Measurements from ENCODE around the gene SMKR1.

The SMKR1 gene

GRCh38 chr7:129497156-129497555 is 5.2 kb upstream of the SMKR1 start:
- no peak for TF ChIP-seq CTCF (IDR thresholded peaks at IDR 0.05; ENCODE audit: low read depth, low read length)
- no peak overlapping the region for H3K4me3 ChIP-seq (replicated peaks in 1 of 2; ENCODE audit: low read depth in 2 of 2, low read length in 2 of 2)
- no peak for DNase-seq (ENCODE audit: low read depth in 2 of 2)

DNA sequence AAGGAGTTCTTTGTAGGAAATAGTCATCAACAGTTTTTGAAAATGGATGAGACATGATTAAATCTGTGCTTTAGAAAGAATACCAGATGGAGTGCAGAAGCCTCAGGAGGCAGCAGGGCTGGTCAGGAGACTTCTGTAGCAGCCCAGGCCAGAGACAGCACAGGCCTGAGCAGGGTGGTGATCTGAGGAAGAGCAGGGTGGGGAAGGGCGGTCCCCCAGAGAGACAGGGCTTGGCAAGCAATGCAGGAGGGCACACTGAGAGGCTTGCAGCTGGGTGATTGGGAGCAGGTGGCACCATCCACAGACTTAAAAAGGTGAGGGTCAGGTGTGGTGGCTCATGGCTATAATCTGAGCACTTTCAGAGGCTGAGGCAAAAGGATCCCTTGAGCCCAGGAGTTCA is 4.3 kb upstream of the SMKR1 start:
- no peak for DNase-seq (ENCODE audit: low read depth in 2 of 2)
- no peak for TF ChIP-seq CTCF (IDR thresholded peaks at IDR 0.05; ENCODE audit: low read depth, low read length)
- no peak overlapping the region for H3K4me3 ChIP-seq (replicated peaks in 1 of 2; ENCODE audit: low read depth in 2 of 2, low read length in 2 of 2)

DNA sequence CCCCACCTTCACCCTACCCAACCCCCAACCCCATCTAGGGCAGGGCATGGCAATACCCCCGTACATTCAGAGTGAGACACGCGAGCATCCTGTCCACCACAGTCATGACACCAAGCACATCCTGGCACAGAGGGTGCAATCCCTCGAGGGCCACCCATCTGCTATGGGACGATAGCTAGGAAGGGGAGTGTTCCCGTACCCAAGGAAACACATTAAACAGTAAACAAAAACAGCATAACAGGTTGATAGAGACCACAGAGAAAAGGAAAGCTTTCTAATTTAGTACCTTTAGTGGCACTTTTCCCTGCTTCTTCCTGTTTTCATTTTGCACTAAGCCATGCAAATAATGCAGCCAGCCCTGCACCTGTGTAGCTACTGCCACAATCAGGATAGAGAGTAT is 2.3 kb upstream of the SMKR1 start:
- no peak for TF ChIP-seq CTCF (IDR thresholded peaks at IDR 0.05; ENCODE audit: low read depth, low read length)
- DNase-seq (ENCODE audit: low read depth in 2 of 2): no peak
- H3K4me3 ChIP-seq (replicated peaks in 1 of 2; ENCODE audit: low read depth in 2 of 2, low read length in 2 of 2): no peak overlapping the region

DNA sequence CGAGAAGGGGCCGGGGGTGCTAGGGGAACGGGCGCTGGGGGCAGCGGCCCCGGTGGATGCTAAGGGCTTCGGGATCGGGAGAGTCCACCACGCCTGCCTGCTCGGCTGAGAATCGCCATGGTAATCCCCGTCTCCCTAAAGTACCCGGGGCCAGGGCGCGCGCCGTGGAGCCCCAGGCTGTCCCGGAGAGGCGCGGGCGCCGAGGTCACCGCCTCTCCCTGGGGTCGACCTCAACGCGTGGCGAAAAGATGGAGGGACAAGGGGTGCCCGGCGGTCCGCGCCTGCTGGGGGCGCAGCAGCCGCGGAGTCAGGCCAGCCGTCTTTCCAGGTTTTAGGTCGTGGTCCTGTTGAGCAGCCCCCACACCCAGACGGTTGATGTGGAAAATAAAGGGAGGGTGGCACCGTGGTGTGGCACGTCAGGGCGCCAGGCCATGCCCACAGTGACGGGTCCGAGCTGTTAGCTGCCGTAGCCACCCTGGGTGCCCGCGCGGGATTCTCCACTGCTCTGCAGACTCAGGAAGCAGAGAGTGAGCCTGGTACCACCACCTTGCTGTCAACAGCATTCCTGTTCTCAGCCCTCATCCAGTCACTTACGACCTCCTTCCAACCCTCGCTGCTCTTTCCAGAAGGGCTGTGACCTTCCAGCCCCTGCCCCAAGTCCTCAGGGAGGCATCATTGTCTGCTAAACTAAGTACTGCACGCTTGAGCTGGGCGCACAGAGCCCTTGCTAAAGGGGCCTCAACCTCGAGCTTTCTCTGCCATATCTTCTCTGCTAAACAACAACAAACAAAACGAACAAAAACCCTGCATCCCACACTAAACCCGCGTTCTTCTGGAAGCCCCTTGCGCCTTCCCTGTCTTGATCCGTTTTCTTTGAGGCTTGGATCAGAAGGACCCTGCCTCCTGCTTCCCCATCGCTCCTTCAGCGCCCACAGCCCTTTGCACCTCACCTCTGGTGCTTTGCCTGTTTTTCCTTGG is 666 bp downstream of the SMKR1 start:
- H3K4me3 ChIP-seq (replicated peaks in 1 of 2; ENCODE audit: low read depth in 2 of 2, low read length in 2 of 2): peak overlapping the region; percentile 46 to 51
- TF ChIP-seq CTCF (IDR thresholded peaks at IDR 0.05; ENCODE audit: low read depth, low read length): no peak
- no peak for DNase-seq (ENCODE audit: low read depth in 2 of 2)

- TF ChIP-seq CTCF (IDR thresholded peaks at IDR 0.05; ENCODE audit: low read depth, low read length): no peak
- DNase-seq (ENCODE audit: low read depth in 2 of 2): no peak
Observed at GRCh38 chr7:129503725-129504124, 1.4 kb downstream of the SMKR1 start.

DNA sequence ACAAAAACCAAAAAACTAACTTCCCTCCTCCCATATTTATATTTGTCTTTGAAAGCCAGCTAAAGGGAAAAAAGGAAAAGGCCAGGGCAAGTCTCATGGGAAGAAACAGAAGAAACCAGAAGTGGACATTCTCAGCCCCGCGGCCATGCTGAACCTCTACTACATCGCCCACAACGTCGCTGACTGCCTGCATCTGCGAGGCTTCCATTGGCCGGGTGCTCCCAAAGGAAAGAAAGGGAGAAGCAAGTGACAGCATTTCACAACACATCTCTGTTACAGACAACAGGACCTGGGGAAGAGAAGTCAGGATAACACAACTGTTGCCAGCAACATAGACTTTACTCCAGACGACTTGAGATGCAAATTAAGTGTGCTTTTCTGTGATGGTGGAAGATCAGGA is 9.9 kb downstream of the SMKR1 start:
- no peak overlapping the region for H3K4me3 ChIP-seq (replicated peaks in 1 of 2; ENCODE audit: low read depth in 2 of 2, low read length in 2 of 2)
- TF ChIP-seq CTCF (IDR thresholded peaks at IDR 0.05; ENCODE audit: low read depth, low read length): no peak
- no peak for DNase-seq (ENCODE audit: low read depth in 2 of 2)

More at GRCh38 chr7:129503725-129504124, 1.4 kb downstream of the SMKR1 start:
- no peak overlapping the region for H3K4me3 ChIP-seq (replicated peaks in 1 of 2; ENCODE audit: low read depth in 2 of 2, low read length in 2 of 2)

Data from cardiac fibroblast (primary cell).